A549 (cell line): ENCODE data around the gene BCAS1. TPM values are rescaled to one million over a fixed set of nuclear protein-coding genes. Genes with fewer than 3 reads are reported as not detected.

ENCODE experiments used
- ATAC-seq, 2 experiments: fragments of 200-7000 bp in 1 of 2; fragments of >200 bp in 1 of 2; cut with Nextera tagmentation in 1 of 2; cut with Tn5 transposase in 1 of 2; 3 replicates each; pipeline versions ENCODE4 v1.8.0 to v1.9.1; 2018 to 2020; ENCODE audit warnings: mild to moderate bottlenecking in 1 of 2, moderate library complexity in 1 of 2
- CTCF ChIA-PET: fragments of 300-600 bp; sonication (Branson Sonifier 250); formaldehyde crosslinking; extraction: SDS; loops from one replicate; lab custom pipeline; 2021; ENCODE audit warnings: antibody characterized with exemption, inconsistent platforms; lab: Yijun Ruan, JAX
- POLR2A ChIA-PET: fragments of 350-600 bp; formaldehyde crosslinking; extraction: SDS; loops from one replicate; lab custom pipeline; 2021; ENCODE audit warnings: antibody characterized with exemption, inconsistent platforms; lab: Yijun Ruan, JAX
- DNase-seq, 2 experiments: peaks; one replicate each; pipeline versions ENCODE4 v3.0.0 to v3.0.0-alpha.2; 2011 to 2016; ENCODE audit warnings: low read depth in 1 of 2, low spot score in 1 of 2
- FAIRE-seq: peaks from 2 replicates; lab custom pipeline; 2011; peaks lifted over from hg19 to GRCh38; lab: Jason Lieb, UNC
- H3K27ac ChIP-seq, 2 experiments: fragments of >200 bp; sonication (Bioruptor Twin); formaldehyde crosslinking; 3 replicates each; pipeline ENCODE4 v1.5.1; 2016 to 2017
- H3K4me1 ChIP-seq: fragments of >200 bp; sonication (Bioruptor Twin); formaldehyde crosslinking; 3 replicates; pipeline ENCODE4 v1.6.1; 2016
- H3K4me2 ChIP-seq: fragments of >200 bp; sonication (Bioruptor Twin); formaldehyde crosslinking; 3 replicates; pipeline ENCODE4 v1.6.1; 2016
- H3K4me3 ChIP-seq: fragments of >200 bp; sonication (Bioruptor Twin); formaldehyde crosslinking; 3 replicates; pipeline ENCODE4 v1.5.1; 2016
- H3K9me3 ChIP-seq: fragments of >200 bp; sonication (Bioruptor Twin); formaldehyde crosslinking; 3 replicates; pipeline ENCODE4 v1.6.1; 2016
- BCL3 ChIP-seq: fragments of >200 bp; sonication (Bioruptor Twin); formaldehyde crosslinking; IDR thresholded peaks from 3 replicates; pipeline ENCODE4 v1.6.1; 2016
- CBX2 ChIP-seq: fragments of 200-600 bp; sonication (generic); IDR thresholded peaks from 2 replicates; pipeline ENCODE4 v1.6.1; 2016; ENCODE audit warnings: low read depth, mild to moderate bottlenecking, borderline replicate concordance
- CBX8 ChIP-seq: fragments of 200-600 bp; sonication (generic); IDR thresholded peaks from 2 replicates; pipeline ENCODE4 v1.6.1; 2016
- E2F6 ChIP-seq: IDR thresholded peaks from 2 replicates; pipeline ENCODE4 v1.6.1; 2012; ENCODE audit warnings: low read depth, borderline replicate concordance
- EHMT2 ChIP-seq: fragments of 200-600 bp; sonication (generic); IDR thresholded peaks from 2 replicates; pipeline ENCODE4 v1.6.1; 2016; ENCODE audit warnings: antibody characterized with exemption, low read depth, mild to moderate bottlenecking, moderate library complexity
- ESRRA ChIP-seq: fragments of 150-350 bp; IDR thresholded peaks from 2 replicates; pipeline ENCODE4 v1.6.1; 2014; ENCODE audit warnings: mild to moderate bottlenecking, low read length, borderline replicate concordance
- FOSB ChIP-seq: fragments of 250-450 bp; sonication (Bioruptor Pico); IDR thresholded peaks from 2 replicates; pipeline ENCODE4 v1.5.0; 2020; ENCODE audit warnings: mild to moderate bottlenecking, moderate library complexity
- FOSL2 ChIP-seq, 2 experiments: fragments of 450-650 bp in 1 of 2; fragments of >200 bp in 1 of 2; sonication (Bioruptor Twin) in 1 of 2; formaldehyde crosslinking; IDR thresholded peaks; 2 replicates each; pipeline versions ENCODE4 v1.5.0 to v1.6.1; 2016 to 2020; ENCODE audit warnings: mild to moderate bottlenecking in 1 of 2, moderate library complexity in 1 of 2
- GATA3 ChIP-seq: IDR thresholded peaks from 2 replicates; pipeline ENCODE4 v1.6.1; 2012; ENCODE audit warnings: borderline replicate concordance
- HDAC2 ChIP-seq: fragments of 200-600 bp; sonication (generic); IDR thresholded peaks from 2 replicates; pipeline ENCODE4 v1.6.1; 2016
- HEYL ChIP-seq: fragments of 250-450 bp; sonication (Bioruptor Pico); IDR thresholded peaks from 2 replicates; pipeline ENCODE4 v1.8.0; 2021; ENCODE audit warnings: mild to moderate bottlenecking, moderate library complexity
- HMGXB4 ChIP-seq: fragments of 250-450 bp; sonication (Bioruptor Pico); IDR thresholded peaks from 2 replicates; pipeline ENCODE4 v1.5.0; 2021; ENCODE audit warnings: mild to moderate bottlenecking, moderate library complexity, borderline replicate concordance
- JUNB ChIP-seq: fragments of >200 bp; sonication (Bioruptor Twin); formaldehyde crosslinking; IDR thresholded peaks from 2 replicates; pipeline ENCODE4 v1.6.1; 2016
- MAX ChIP-seq: IDR thresholded peaks from 2 replicates; pipeline ENCODE4 v1.6.1; 2012
- MYC ChIP-seq: IDR thresholded peaks from 2 replicates; pipeline ENCODE4 v1.6.1; 2012; ENCODE audit warnings: mild to moderate bottlenecking, inconsistent platforms, low read length, improper control_type of control experiment, borderline replicate concordance
- NFE2L2 ChIP-seq: fragments of 150-350 bp; conservative IDR thresholded peaks from 2 replicates; pipeline ENCODE4 v1.6.1; 2014; ENCODE audit warnings: low read length
- PHF8 ChIP-seq: fragments of 200-600 bp; sonication (generic); IDR thresholded peaks from 2 replicates; pipeline ENCODE4 v1.6.1; 2016; ENCODE audit warnings: low read depth, mild to moderate bottlenecking, antibody characterized with exemption, moderate library complexity, borderline replicate concordance
- POLR2AphosphoS2 ChIP-seq: conservative IDR thresholded peaks from 2 replicates; pipeline ENCODE4 v1.6.1; 2012; ENCODE audit warnings: low read length, improper control_type of control experiment, inconsistent platforms
- RCOR1 ChIP-seq: fragments of 150-350 bp; IDR thresholded peaks from 2 replicates; pipeline ENCODE4 v1.6.1; 2014; ENCODE audit warnings: antibody characterized with exemption, low read length, low read depth
- SREBF2 ChIP-seq: fragments of 450-650 bp; IDR thresholded peaks from 2 replicates; pipeline ENCODE4 v1.6.1; 2014; ENCODE audit warnings: mild to moderate bottlenecking, moderate library complexity
- TFCP2L1 ChIP-seq: fragments of 250-450 bp; sonication (Bioruptor Pico); IDR thresholded peaks from 2 replicates; pipeline ENCODE4 v1.5.0; 2021; ENCODE audit warnings: mild to moderate bottlenecking
- TP53 ChIP-seq: fragments of 250-450 bp; sonication (Bioruptor Pico); IDR thresholded peaks from 2 replicates; pipeline ENCODE4 v1.5.0; 2021; ENCODE audit warnings: mild to moderate bottlenecking, moderate library complexity
- ZC3H11A ChIP-seq: fragments of 450-650 bp; IDR thresholded peaks from 2 replicates; pipeline ENCODE4 v1.6.1; 2014; ENCODE audit warnings: antibody characterized with exemption, mild to moderate bottlenecking
- ZFP36 ChIP-seq: fragments of 450-650 bp; IDR thresholded peaks from 2 replicates; pipeline ENCODE4 v1.6.1; 2014; ENCODE audit warnings: borderline replicate concordance; ENCODE audit not compliant: partially characterized antibody
- ZNF302 ChIP-seq: fragments of 250-450 bp; sonication (Bioruptor Pico); IDR thresholded peaks from 2 replicates; pipeline ENCODE4 v1.9.0; 2021; ENCODE audit warnings: inconsistent platforms, mild to moderate bottlenecking, moderate library complexity
- WGBS: methylation state at CpG from one replicate; pipeline ENCODE4 v1.1.6; 2017; ENCODE audit errors: missing lambda C conversion rate; 5-methylcytosine and 5-hydroxymethylcytosine counted together
- polyA plus RNA-seq, 4 experiments: library from polyadenylated mRNA; depleted of rRNA in 3 of 4; stranded (reverse); fragments of >200 nt; fragmentation: RNase III in 1 of 4; extraction: RNeasy Plus Mini Kit Qiagen cat#74134 plus additional on column Dnase treatment in 1 of 4; gene quantifications; 2 replicates in 3 of 4; 3 replicates in 1 of 4; pipeline ENCODE4 v1.2.3, GENCODE V29; 2011 to 2017
- TF ChIP-seq, protein P1 (sequence below): IDR thresholded peaks from 2 replicates; pipeline ENCODE4 v1.6.1; 2012
- TF ChIP-seq, protein P2 (sequence below): fragments of 450-650 bp; IDR thresholded peaks from 2 replicates; pipeline ENCODE4 v1.6.1; 2014; ENCODE audit warnings: antibody characterized with exemption
- TF ChIP-seq, protein P3 (sequence below): fragments of 200-600 bp; sonication (generic); IDR thresholded peaks from 2 replicates; pipeline ENCODE4 v1.6.1; 2016; ENCODE audit warnings: antibody characterized with exemption, mild to moderate bottlenecking, moderate library complexity

The BCAS1 gene
- polyA plus RNA-seq, 2 of the 4 experiments (the other 2 are of a cell fraction): 1.4 to 3.9 TPM

DNA sequence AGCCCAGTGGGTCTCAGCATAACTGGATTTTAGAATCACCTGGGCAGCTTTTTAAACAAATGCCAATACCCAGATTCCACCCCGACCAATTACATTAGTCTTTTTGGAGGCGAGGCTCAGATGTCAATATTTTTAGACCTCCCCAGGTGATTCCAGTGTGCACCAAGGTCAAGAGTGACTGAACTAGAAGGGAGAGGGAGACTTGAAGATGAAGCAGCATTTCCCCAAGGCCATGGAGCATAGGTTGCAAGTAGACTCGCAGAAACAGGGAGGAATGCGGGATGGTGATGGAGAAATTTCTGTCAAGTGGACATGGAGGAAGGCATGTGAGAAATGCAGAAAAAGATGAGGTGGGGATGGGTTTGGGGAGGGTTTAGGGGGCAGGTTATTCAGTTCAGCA is 64.9 kb downstream of the BCAS1 start (continued):
- TF ChIP-seq HMGXB4: no peak
- TF ChIP-seq GATA3: no peak
- no peak for TF ChIP-seq TP53 (CRISPR knock-in tag)
- TF ChIP-seq ZFP36: no peak
- TF ChIP-seq EHMT2: no peak
- TF ChIP-seq ESRRA: no peak
- TF ChIP-seq TFCP2L1: no peak

DNA sequence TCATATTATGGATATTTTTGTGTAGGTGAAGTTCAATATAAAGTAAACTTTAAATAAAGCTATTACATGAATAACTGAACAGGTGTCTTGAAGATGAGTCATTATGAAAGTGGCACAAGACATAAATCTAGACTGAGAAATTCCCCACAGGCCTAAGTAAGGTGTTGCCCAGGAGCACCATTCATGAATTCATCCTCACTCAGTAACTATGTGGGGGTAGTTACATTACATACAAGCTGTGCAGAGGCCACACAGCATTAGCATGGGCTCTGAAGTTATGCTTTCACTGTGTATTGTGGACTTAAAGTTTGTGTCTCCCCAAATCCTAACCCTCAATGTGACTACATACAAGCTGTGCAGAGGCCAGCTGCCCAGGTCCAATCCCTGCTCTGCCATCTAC is 65.9 kb downstream of the BCAS1 start:
- ChIA-PET CTCF (no interaction called here), POLR2A (no interaction called here)
- DNase-seq: no peak
- TF ChIP-seq MAX (no peak), CBX2 (no peak), SREBF2 (no peak), FOSB (no peak), MYC (no peak), ZC3H11A (no peak)
- TF ChIP-seq, protein P1, sequence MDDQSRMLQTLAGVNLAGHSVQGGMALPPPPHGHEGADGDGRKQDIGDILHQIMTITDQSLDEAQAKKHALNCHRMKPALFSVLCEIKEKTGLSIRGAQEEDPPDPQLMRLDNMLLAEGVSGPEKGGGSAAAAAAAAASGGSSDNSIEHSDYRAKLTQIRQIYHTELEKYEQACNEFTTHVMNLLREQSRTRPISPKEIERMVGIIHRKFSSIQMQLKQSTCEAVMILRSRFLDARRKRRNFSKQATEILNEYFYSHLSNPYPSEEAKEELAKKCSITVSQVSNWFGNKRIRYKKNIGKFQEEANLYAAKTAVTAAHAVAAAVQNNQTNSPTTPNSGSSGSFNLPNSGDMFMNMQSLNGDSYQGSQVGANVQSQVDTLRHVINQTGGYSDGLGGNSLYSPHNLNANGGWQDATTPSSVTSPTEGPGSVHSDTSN: no peak
- FAIRE-seq: no peak
- no peak overlapping the region for H3K4me3 ChIP-seq
- ATAC-seq: no peak
- H3K27ac ChIP-seq: no peak overlapping the region
- peaks cover 2% of the 10 kb centered on the region; the same call in 1 of the 3 replicates for H3K9me3 ChIP-seq
- H3K4me2 ChIP-seq: no peak overlapping the region
- no peaks in the 10 kb centered on the region for H3K4me1 ChIP-seq

GRCh38 chr20:54002741-54003140 is 67.7 kb downstream of the BCAS1 start:
- CTCF ChIA-PET: no interaction called here
- FAIRE-seq (no peak), DNase-seq (no peak), ATAC-seq (no peak)
- H3K4me1 ChIP-seq: no peaks in the 10 kb centered on the region
- no peak overlapping the region for H3K27ac ChIP-seq
- peaks cover 2% of the 10 kb centered on the region; the same call in 1 of the 3 replicates for H3K9me3 ChIP-seq
- WGBS: 39% methylated on average over 3 of the region's 3 CpGs
- POLR2A ChIA-PET: no interaction called here
- H3K4me2 ChIP-seq: no peak overlapping the region
- no peak overlapping the region for H3K4me3 ChIP-seq
- TF ChIP-seq ZFP36 (no peak), JUNB (no peak), PHF8 (no peak), POLR2AphosphoS2 (no peak), NFE2L2 (no peak), RCOR1 (no peak), CBX8 (no peak), E2F6 (no peak), ZNF302 (CRISPR knock-in tag) (no peak), HEYL (CRISPR knock-in tag) (no peak), BCL3 (no peak), TP53 (CRISPR knock-in tag) (no peak), ZC3H11A (no peak), HDAC2 (no peak), EHMT2 (no peak), FOSL2 (IDR thresholded peaks at IDR 0.05) (no peak), FOSL2 (CRISPR knock-in tag; IDR thresholded peaks at IDR 0.05) (no peak), CBX2 (no peak)
- TF ChIP-seq, protein P2, sequence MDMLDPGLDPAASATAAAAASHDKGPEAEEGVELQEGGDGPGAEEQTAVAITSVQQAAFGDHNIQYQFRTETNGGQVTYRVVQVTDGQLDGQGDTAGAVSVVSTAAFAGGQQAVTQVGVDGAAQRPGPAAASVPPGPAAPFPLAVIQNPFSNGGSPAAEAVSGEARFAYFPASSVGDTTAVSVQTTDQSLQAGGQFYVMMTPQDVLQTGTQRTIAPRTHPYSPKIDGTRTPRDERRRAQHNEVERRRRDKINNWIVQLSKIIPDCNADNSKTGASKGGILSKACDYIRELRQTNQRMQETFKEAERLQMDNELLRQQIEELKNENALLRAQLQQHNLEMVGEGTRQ: no peak
- TF ChIP-seq, protein P3, sequence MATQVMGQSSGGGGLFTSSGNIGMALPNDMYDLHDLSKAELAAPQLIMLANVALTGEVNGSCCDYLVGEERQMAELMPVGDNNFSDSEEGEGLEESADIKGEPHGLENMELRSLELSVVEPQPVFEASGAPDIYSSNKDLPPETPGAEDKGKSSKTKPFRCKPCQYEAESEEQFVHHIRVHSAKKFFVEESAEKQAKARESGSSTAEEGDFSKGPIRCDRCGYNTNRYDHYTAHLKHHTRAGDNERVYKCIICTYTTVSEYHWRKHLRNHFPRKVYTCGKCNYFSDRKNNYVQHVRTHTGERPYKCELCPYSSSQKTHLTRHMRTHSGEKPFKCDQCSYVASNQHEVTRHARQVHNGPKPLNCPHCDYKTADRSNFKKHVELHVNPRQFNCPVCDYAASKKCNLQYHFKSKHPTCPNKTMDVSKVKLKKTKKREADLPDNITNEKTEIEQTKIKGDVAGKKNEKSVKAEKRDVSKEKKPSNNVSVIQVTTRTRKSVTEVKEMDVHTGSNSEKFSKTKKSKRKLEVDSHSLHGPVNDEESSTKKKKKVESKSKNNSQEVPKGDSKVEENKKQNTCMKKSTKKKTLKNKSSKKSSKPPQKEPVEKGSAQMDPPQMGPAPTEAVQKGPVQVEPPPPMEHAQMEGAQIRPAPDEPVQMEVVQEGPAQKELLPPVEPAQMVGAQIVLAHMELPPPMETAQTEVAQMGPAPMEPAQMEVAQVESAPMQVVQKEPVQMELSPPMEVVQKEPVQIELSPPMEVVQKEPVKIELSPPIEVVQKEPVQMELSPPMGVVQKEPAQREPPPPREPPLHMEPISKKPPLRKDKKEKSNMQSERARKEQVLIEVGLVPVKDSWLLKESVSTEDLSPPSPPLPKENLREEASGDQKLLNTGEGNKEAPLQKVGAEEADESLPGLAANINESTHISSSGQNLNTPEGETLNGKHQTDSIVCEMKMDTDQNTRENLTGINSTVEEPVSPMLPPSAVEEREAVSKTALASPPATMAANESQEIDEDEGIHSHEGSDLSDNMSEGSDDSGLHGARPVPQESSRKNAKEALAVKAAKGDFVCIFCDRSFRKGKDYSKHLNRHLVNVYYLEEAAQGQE: no peak
